RWPE2 (cell line): ENCODE data around the gene CTF1.

Experiments
- ATAC-seq: fragments of 200-7000 bp; cut with Tn5 transposase; 3 replicates; pipeline ENCODE4 v1.9.1; 2021; ENCODE audit warnings: low read depth
- DNase-seq: peaks from one replicate; pipeline ENCODE4 v3.0.0-alpha.2; 2020; ENCODE audit warnings: low spot score
- H3K27ac ChIP-seq: fragments of 450-650 bp; 2 replicates; pipeline ENCODE4 v1.5.1; 2017; ENCODE audit warnings: mild to moderate bottlenecking; ENCODE audit not compliant: poor library complexity, severe bottlenecking
- H3K27me3 ChIP-seq: fragments of 250-450 bp; sonication (Bioruptor Pico); 2 replicates; pipeline ENCODE4 v1.5.1; 2021; ENCODE audit warnings: mild to moderate bottlenecking, moderate library complexity; ENCODE audit not compliant: insufficient read depth, poor library complexity, severe bottlenecking
- H3K36me3 ChIP-seq: fragments of 250-450 bp; sonication (Bioruptor Pico); 2 replicates; pipeline ENCODE4 v1.5.1; 2020; ENCODE audit warnings: low read depth, mild to moderate bottlenecking, moderate library complexity
- H3K4me1 ChIP-seq: fragments of 250-450 bp; sonication (Bioruptor Pico); 2 replicates; pipeline ENCODE4 v1.5.1; 2021; ENCODE audit warnings: mild to moderate bottlenecking, moderate library complexity; ENCODE audit not compliant: insufficient read depth, poor library complexity, severe bottlenecking
- H3K4me3 ChIP-seq: fragments of 250-450 bp; sonication (Bioruptor Pico); 2 replicates; pipeline ENCODE4 v1.5.1; 2021; ENCODE audit warnings: mild to moderate bottlenecking, moderate library complexity; ENCODE audit not compliant: severe bottlenecking
- H3K9me3 ChIP-seq: fragments of 250-450 bp; sonication (Bioruptor Pico); 2 replicates; pipeline ENCODE4 v1.5.1; 2021; ENCODE audit warnings: mild to moderate bottlenecking, moderate library complexity; ENCODE audit not compliant: severe bottlenecking
- TF ChIP-seq, protein P1 (sequence below): fragments of 450-650 bp; IDR thresholded peaks from one replicate; pipeline ENCODE4 v1.5.1; 2017; ENCODE audit warnings: mild to moderate bottlenecking, moderate library complexity; ENCODE audit not compliant: poor library complexity, severe bottlenecking

Gene CTF1

DNA sequence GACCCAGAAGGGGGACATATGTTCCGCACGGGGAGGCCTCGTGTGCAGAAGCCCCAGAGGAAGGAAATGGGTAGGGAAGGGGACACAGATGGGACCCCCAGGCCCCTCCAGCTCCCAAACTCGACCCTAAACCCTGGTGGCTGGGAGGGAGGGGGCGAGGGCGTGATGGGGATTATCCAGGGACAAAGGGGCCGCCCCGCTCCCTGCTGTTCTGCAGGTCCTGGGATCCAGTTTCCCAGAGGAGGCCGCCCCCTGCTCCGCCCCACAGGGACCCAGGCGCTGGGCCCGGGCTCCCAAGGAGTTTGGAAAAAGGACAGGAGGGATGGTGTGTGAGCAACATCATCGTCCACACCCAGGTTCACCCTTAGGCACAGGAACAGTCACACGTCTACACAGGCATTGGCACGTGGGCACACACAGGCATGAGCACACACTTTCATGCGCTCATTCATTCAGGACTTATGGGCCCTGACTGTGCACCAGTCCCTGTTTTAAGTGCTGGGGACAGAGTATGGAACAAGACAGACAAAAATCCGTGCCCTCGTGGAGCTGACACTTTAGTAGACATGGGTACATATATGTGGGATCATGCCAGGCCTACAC lies 14.1 kb downstream of the CTF1 start:
- TF ChIP-seq, protein P1, sequence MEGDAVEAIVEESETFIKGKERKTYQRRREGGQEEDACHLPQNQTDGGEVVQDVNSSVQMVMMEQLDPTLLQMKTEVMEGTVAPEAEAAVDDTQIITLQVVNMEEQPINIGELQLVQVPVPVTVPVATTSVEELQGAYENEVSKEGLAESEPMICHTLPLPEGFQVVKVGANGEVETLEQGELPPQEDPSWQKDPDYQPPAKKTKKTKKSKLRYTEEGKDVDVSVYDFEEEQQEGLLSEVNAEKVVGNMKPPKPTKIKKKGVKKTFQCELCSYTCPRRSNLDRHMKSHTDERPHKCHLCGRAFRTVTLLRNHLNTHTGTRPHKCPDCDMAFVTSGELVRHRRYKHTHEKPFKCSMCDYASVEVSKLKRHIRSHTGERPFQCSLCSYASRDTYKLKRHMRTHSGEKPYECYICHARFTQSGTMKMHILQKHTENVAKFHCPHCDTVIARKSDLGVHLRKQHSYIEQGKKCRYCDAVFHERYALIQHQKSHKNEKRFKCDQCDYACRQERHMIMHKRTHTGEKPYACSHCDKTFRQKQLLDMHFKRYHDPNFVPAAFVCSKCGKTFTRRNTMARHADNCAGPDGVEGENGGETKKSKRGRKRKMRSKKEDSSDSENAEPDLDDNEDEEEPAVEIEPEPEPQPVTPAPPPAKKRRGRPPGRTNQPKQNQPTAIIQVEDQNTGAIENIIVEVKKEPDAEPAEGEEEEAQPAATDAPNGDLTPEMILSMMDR: no peak
- no peak overlapping the region for H3K4me3 ChIP-seq
- no peak for ATAC-seq

DNA sequence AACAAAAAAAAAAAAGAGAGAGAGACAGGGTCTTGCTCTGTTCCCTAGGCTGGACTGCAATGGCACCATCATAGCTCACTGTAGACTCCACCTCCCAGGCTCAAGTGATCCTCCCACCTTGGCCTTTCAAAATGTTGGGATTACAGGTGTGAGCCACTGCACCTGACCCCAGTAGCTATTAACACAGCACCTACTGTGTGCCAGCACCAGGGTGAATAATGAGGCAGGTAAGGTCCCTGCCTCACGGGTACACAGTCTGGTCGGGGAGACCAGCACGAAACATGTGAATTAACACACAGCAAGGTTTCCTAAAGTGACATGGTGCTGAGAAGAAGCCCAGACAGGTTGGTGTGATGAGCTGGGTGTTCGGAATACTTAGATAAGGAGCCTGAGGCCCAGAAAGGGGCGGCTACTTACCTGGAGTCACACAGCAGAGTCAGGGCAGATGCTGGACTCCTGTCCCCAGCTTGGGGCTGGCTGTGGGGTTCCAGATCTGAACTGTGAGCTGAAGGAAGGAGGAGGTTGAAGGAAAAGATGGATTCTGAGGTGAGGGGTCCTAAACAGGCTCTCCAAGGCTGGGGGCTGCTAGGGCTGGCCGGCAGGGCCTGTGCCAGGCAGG lies 16.5 kb downstream of the CTF1 start:
- TF ChIP-seq, protein P1: no peak
- DNase-seq: no peak
- Histone ChIP-seq H3K4me3 (no peak overlapping the region), H3K36me3 (no peaks in the 10 kb centered on the region), H3K9me3 (no peaks in the 10 kb centered on the region), H3K27ac (no peak overlapping the region), H3K4me1 (no peaks in the 10 kb centered on the region), H3K27me3 (no peaks in the 10 kb centered on the region)
- 0 out of 3 replicates have a peak, but pooled peaks have one; percentile 12 for ATAC-seq

More for the DNA sequence above, 14.1 kb downstream of the CTF1 start:
- no peaks in the 10 kb centered on the region for H3K9me3 ChIP-seq
- DNase-seq: no peak
- H3K27ac ChIP-seq: no peak overlapping the region
- no peaks in the 10 kb centered on the region for H3K36me3 ChIP-seq
- no peaks in the 10 kb centered on the region for H3K4me1 ChIP-seq
- no peaks in the 10 kb centered on the region for H3K27me3 ChIP-seq

DNA sequence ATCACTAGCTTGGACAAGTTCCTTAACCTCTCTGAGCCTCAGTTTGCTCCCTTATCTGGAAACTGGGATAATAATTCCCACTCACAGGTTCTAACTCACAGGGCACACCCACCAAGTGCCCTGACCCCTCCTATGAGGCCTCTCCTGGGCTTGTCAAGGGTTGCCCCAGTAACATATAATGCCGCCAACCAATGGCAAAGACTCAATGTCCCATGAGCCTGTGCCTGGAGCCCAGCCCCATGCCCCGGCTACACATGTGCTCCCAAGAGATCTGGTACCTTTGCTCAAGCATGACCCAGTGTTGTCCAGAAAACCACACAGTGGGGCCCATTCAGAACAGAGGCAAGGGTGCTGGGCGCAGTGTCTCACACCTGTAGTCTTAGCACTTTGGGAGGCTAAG lies 18.4 kb downstream of the CTF1 start:
- Histone ChIP-seq H3K4me1 (no peaks in the 10 kb centered on the region), H3K36me3 (no peaks in the 10 kb centered on the region), H3K4me3 (no peak overlapping the region), H3K9me3 (no peaks in the 10 kb centered on the region), H3K27ac (no peak overlapping the region), H3K27me3 (no peaks in the 10 kb centered on the region)
- DNase-seq (no peak), ATAC-seq (no peak; the same call in 2 of the 3 replicates)
- TF ChIP-seq, protein P1: no peak

DNA sequence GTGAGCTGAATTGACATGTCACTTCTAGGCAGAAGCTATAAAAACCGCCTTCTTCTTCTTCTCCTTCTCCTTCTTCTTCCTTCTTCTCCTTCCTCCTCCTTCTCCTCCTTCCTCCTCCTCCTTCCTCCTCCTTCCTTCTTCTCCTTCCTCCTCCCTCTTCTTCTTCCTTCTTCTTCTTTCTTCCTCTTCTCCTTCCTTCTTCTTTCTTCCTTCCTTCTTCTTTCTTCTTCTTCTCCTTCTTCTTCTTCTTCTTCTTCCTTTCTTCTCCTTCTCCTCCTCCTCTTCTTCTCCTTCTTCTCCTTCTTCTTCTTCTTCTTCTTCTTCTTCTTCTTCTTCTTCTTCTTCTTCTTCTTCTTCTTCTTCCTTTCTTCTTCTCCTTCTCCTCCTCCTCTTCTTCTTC lies 22.2 kb downstream of the CTF1 start:
- TF ChIP-seq, protein P1: no peak
- no peak overlapping the region for H3K27ac ChIP-seq
- H3K9me3 ChIP-seq: no peaks in the 10 kb centered on the region
- H3K36me3 ChIP-seq: no peaks in the 10 kb centered on the region
- ATAC-seq: no peak
- no peaks in the 10 kb centered on the region for H3K27me3 ChIP-seq
- H3K4me3 ChIP-seq: no peak overlapping the region
- H3K4me1 ChIP-seq: peaks cover 2% of the 10 kb centered on the region
- DNase-seq: no peak

DNA sequence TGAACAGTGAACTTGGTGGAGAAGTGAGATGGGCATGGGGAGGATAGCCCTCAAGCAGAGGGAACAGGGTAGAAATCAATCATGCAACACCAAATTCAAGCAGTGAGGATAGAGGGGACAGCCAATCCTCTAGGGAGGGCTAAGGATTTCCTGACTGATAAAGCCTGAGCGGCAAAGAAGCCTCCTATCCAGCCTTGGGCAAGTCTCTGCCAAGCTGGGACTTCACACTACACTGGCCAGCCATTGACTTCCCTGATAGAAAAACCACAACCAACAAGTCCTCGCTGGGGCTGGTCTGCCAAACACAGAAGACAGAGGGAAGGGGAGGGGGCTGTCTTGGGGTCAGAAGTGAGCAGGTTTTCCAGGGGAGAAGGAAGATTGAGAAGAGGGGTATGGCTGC lies 24.5 kb downstream of the CTF1 start:
- ATAC-seq (no peak), DNase-seq (no peak)
- no peaks in the 10 kb centered on the region for H3K9me3 ChIP-seq
- H3K4me3 ChIP-seq: no peak overlapping the region
- H3K27me3 ChIP-seq: no peaks in the 10 kb centered on the region
- H3K36me3 ChIP-seq: no peaks in the 10 kb centered on the region
- TF ChIP-seq, protein P1: no peak
- H3K27ac ChIP-seq: no peak overlapping the region
- H3K4me1 ChIP-seq: peaks cover 2% of the 10 kb centered on the region
